Cardiac muscle cell (in vitro differentiated cells and primary cell): ENCODE results near the gene BORCS5. TPM values are rescaled to one million over a fixed set of nuclear protein-coding genes. Genes with fewer than 3 reads are reported as not detected.
A peak's percentile ranks its signal among the peaks of the same experiment; 100 is the strongest.

Source experiments
- DNase-seq, 2 donors: peaks; one replicate each; pipeline versions ENCODE4 v3.0.0 to v3.0.0-alpha.2; 2010 to 2017; ENCODE audit warnings: low read depth in 1 of 2, low spot score in 1 of 2
- H3K27ac ChIP-seq: fragments of 200-600 bp; sonication (generic); 2 replicates; pipeline ENCODE4 v1.5.1; 2016
- H3K27me3 ChIP-seq: fragments of 200-600 bp; sonication (generic); 2 replicates; pipeline ENCODE4 v1.6.0; 2016; ENCODE audit warnings: control low read depth
- H3K36me3 ChIP-seq: fragments of 200-600 bp; sonication (generic); 2 replicates; pipeline ENCODE4 v1.5.1; 2016; ENCODE audit warnings: control low read depth
- H3K4me1 ChIP-seq: fragments of 200-600 bp; sonication (generic); 2 replicates; pipeline ENCODE4 v1.8.1; 2017; ENCODE audit warnings: low read depth, mild to moderate bottlenecking, mixed run types
- H3K4me3 ChIP-seq: fragments of 200-600 bp; sonication (generic); 2 replicates; pipeline ENCODE4 v1.5.1; 2016; ENCODE audit warnings: mild to moderate bottlenecking
- H3K9me3 ChIP-seq: fragments of 200-600 bp; sonication (generic); 2 replicates; pipeline ENCODE4 v1.5.1; 2017; ENCODE audit warnings: low read depth, mild to moderate bottlenecking, control low read depth
- CTCF ChIP-seq: IDR thresholded peaks from 2 replicates; pipeline ENCODE4 v1.5.1; 2012; ENCODE audit warnings: low read depth, mild to moderate bottlenecking, low read length
- polyA plus RNA-seq: library from polyadenylated mRNA; unstranded; fragments of >200 nt; fragmentation: Nextera tagmentation; extraction: Ambion mirVana; gene quantifications from 2 replicates; pipeline ENCODE4 v1.2.1, GENCODE V29; 2016
- total RNA-seq: library from RNA; depleted of rRNA; stranded (reverse); fragments of >200 nt; gene quantifications from 2 replicates; pipeline ENCODE4 v1.2.3, GENCODE V29; 2016

The BORCS5 gene
- total and polyA plus RNA-seq, 2 experiments from 2014 or later: 9.2 to 17.3 TPM

- H3K9me3 ChIP-seq: no peaks in the 10 kb centered on the region
- H3K4me3 ChIP-seq: no peak overlapping the region
Observed at GRCh38 chr12:12518919-12519318, 162.0 kb downstream of the BORCS5 start.

More at GRCh38 chr12:12518919-12519318, 162.0 kb downstream of the BORCS5 start:
- Histone ChIP-seq H3K27me3 (no peaks in the 10 kb centered on the region), H3K27ac (peak overlapping the region; percentile 16), H3K36me3 (no peaks in the 10 kb centered on the region), H3K4me1 (peaks cover 21% of the 10 kb centered on the region)
- DNase-seq: no peak
- no peak for TF ChIP-seq CTCF

Other genes starting within 250 kb of the BORCS5 start
- 24.4 and 25.4 TPM in 2 replicates for gene LRP6, start 90.0 kb upstream of the BORCS5 start, total RNA-seq
- 18.1 and 22.0 TPM in 2 replicates for gene LRP6, start 90.0 kb upstream of the BORCS5 start, polyA plus RNA-seq
- 1.8 and 2.6 TPM in 2 replicates for gene MANSC1, start 6.8 kb upstream of the BORCS5 start, total RNA-seq
- 5.3 and 7.3 TPM in 2 replicates for gene MANSC1, start 6.8 kb upstream of the BORCS5 start, polyA plus RNA-seq
- gene DUSP16, start 205.8 kb downstream of the BORCS5 start, total RNA-seq: 17.3 and 28.1 TPM in 2 replicates
- 5.2 and 5.9 TPM in 2 replicates for gene DUSP16, start 205.8 kb downstream of the BORCS5 start, polyA plus RNA-seq